Femur (tissue), 1 donor: ENCODE results near the gene DLEC1.
A peak's percentile ranks its signal among the peaks of the same experiment; 100 is the strongest.
"Not testable (repeated sequence)": the region's sequence is repeated elsewhere in the genome, so short reads cannot be mapped to it uniquely, and the experiment has no call there.

Source experiments
- DNase-seq: peaks from one replicate; pipeline ENCODE4 v3.0.0-alpha.2; 2017

DLEC1 gene

GRCh38 chr3:38126121-38126892 lies 87.3 kb downstream of the DLEC1 start:
- DNase-seq: peak; percentile 10

- DNase-seq: no peak
These were observed 88.7 kb downstream of the DLEC1 start for GRCh38 chr3:38127611-38128302.

GRCh38 chr3:38128303-38128655 lies 89.3 kb downstream of the DLEC1 start:
- no peak for DNase-seq

GRCh38 chr3:38129058-38129457 lies 90.0 kb downstream of the DLEC1 start:
- DNase-seq: no peak

GRCh38 chr3:38130631-38131065 lies 91.6 kb downstream of the DLEC1 start:
- DNase-seq: peak; percentile 24

GRCh38 chr3:38131621-38132369 lies 92.8 kb downstream of the DLEC1 start:
- DNase-seq: peak; percentile 25

GRCh38 chr3:38133209-38133556 lies 94.2 kb downstream of the DLEC1 start:
- no peak for DNase-seq

- DNase-seq: no peak
These were observed 94.8 kb downstream of the DLEC1 start for GRCh38 chr3:38133557-38134405.

- DNase-seq: not testable (repeated sequence)
These were observed 95.6 kb downstream of the DLEC1 start for GRCh38 chr3:38134517-38135143.

- peak; percentile 18 for DNase-seq
These were observed 96.7 kb downstream of the DLEC1 start for GRCh38 chr3:38135621-38136277.

- no peak for DNase-seq
These were observed 97.4 kb downstream of the DLEC1 start for GRCh38 chr3:38136393-38136776.

- DNase-seq: peak; percentile 100
These were observed 98.0 kb downstream of the DLEC1 start, which contains the start of gene ACAA1 for GRCh38 chr3:38136777-38137614. Gene ACAA1, minus strand, starts transcription at chr3:38137127. Its CDS starts 92 bp downstream, at chr3:38137035.

- DNase-seq: peak; percentile 40
These were observed 98.8 kb downstream of the DLEC1 start for GRCh38 chr3:38137615-38138348.

- peak; percentile 88 for DNase-seq
These were observed 99.6 kb downstream of the DLEC1 start, which contains the start of gene MYD88 for GRCh38 chr3:38138349-38139190. Gene MYD88, plus strand, starts transcription at chr3:38138661. Its CDS starts 40 bp downstream, at chr3:38138701.

GRCh38 chr3:38139191-38139590 lies 100.2 kb downstream of the DLEC1 start:
- DNase-seq: peak; percentile 21

GRCh38 chr3:38139652-38140051 lies 100.6 kb downstream of the DLEC1 start:
- peak; percentile 17 for DNase-seq

- peak; percentile 13 for DNase-seq
These were observed 101.5 kb downstream of the DLEC1 start for GRCh38 chr3:38140326-38141172.
